HG03097 (cell line): ENCODE data around the gene REEP6.
"Not testable (repeated sequence)": the region's sequence is repeated elsewhere in the genome, so short reads cannot be mapped to it uniquely, and the experiment has no call there.

Experiments
- ATAC-seq: cut with Tn5 transposase; IDR thresholded peaks from one replicate; pipeline ENCODE4 v1.9.1; 2021; ENCODE audit not compliant: unreplicated experiment, low FRiP score

REEP6 gene

GRCh38 chr19:1522061-1522460 lies 31.1 kb downstream of the REEP6 start:
- ATAC-seq: no peak

GRCh38 chr19:1522838-1523237 lies 31.9 kb downstream of the REEP6 start:
- no peak for ATAC-seq

- ATAC-seq: no peak
These were observed 32.7 kb downstream of the REEP6 start, which contains the start of gene PLK5 for GRCh38 chr19:1523412-1524286. Gene PLK5 (plus strand): TSS chr19:1524077. CDS start chr19:1526997, 2,920 bp downstream.

GRCh38 chr19:1524287-1524971 lies 33.4 kb downstream of the REEP6 start:
- ATAC-seq: no peak

- no peak for ATAC-seq
These were observed 34.0 kb downstream of the REEP6 start for GRCh38 chr19:1524972-1525325.

- no peak for ATAC-seq
These were observed 34.4 kb downstream of the REEP6 start for GRCh38 chr19:1525343-1525742.

GRCh38 chr19:1526066-1526778 lies 35.2 kb downstream of the REEP6 start:
- ATAC-seq: no peak

GRCh38 chr19:1526979-1527649 lies 36.1 kb downstream of the REEP6 start:
- no peak for ATAC-seq

GRCh38 chr19:1527650-1528309 lies 36.8 kb downstream of the REEP6 start:
- ATAC-seq: no peak

- ATAC-seq: no peak
These were observed 37.8 kb downstream of the REEP6 start for GRCh38 chr19:1528596-1529429.

- no peak for ATAC-seq
These were observed 38.4 kb downstream of the REEP6 start for GRCh38 chr19:1529430-1529816.

- ATAC-seq: not testable (repeated sequence)
These were observed 39.9 kb downstream of the REEP6 start for GRCh38 chr19:1530856-1531255.

- no peak for ATAC-seq
These were observed 40.6 kb downstream of the REEP6 start for GRCh38 chr19:1531587-1531986.

- no peak for ATAC-seq
These were observed 41.0 kb downstream of the REEP6 start for GRCh38 chr19:1532003-1532402.

GRCh38 chr19:1533510-1534150 lies 42.6 kb downstream of the REEP6 start:
- no peak for ATAC-seq

- ATAC-seq: no peak
These were observed 44.0 kb downstream of the REEP6 start for GRCh38 chr19:1534972-1535371.

- ATAC-seq: not testable (repeated sequence)
These were observed 44.7 kb downstream of the REEP6 start for GRCh38 chr19:1535699-1536098.

GRCh38 chr19:1538978-1539377 lies 48.0 kb downstream of the REEP6 start:
- ATAC-seq: no peak

- ATAC-seq: not testable (repeated sequence)
These were observed 48.8 kb downstream of the REEP6 start for GRCh38 chr19:1539749-1540148.
